Measurements from ENCODE around the gene TLE7. TPM values are rescaled to one million over a fixed set of nuclear protein-coding genes. Genes with fewer than 3 reads are reported as not detected.

TLE7 gene
- total RNA-seq, 2 donors from 2014 or later = 0.22 to 0.24 TPM

- peaks cover 16% of the 10 kb centered on the region for H3K27me3 Mint-ChIP-seq (ENCODE audit: insufficient read depth)
- no peaks in the 10 kb centered on the region for H3K36me3 ChIP-seq (ENCODE audit: control insufficient read depth, insufficient read depth, low read length)
- peaks cover 2% of the 10 kb centered on the region for H3K36me3 Mint-ChIP-seq (ENCODE audit: low read depth)
- no peak for DNase-seq
- H3K27ac Mint-ChIP-seq = no peak overlapping the region
- TF ChIP-seq CTCF (conservative IDR thresholded peaks at IDR 0.05) = no peak
- H3K4me1 ChIP-seq (ENCODE audit: control insufficient read depth, insufficient read depth, low read length) = peaks cover 11% of the 10 kb centered on the region
- H3K9ac ChIP-seq (ENCODE audit: extremely low read depth, low read length, poor library complexity, severe bottlenecking) = no peak overlapping the region
- peaks cover 19% of the 10 kb centered on the region for H3K9me3 Mint-ChIP-seq
- H3K4me3 ChIP-seq (ENCODE audit: low read length) = no peak overlapping the region
- peaks cover 19% of the 10 kb centered on the region for H3K9me3 ChIP-seq (ENCODE audit: control insufficient read depth, low read length)
- WGBS, 2 experiments (ENCODE audit: insufficient coverage in 1 of 2, insufficient read length in 1 of 2) = 89% methylated on average over 1 of the region's 1 CpG; no CpG with 5 or more reads in 1 of the 2 experiments
- H3K4me3 Mint-ChIP-seq = no peak overlapping the region
- H3K4me1 Mint-ChIP-seq = peaks cover 23% of the 10 kb centered on the region
- no peak overlapping the region for H3K27ac ChIP-seq (ENCODE audit: low read depth, low read length)
- H3K27me3 ChIP-seq (ENCODE audit: control insufficient read depth, insufficient read depth, low read length, poor library complexity, severe bottlenecking) = no peaks in the 10 kb centered on the region
Measured at GRCh38 chr16:71407731-71408130, 34.1 kb downstream of the TLE7 start.

- Histone ChIP-seq H3K27me3 (ENCODE audit: control insufficient read depth, insufficient read depth, low read length, poor library complexity, severe bottlenecking) (no peaks in the 10 kb centered on the region), H3K27ac (ENCODE audit: low read depth, low read length) (no peak overlapping the region), H3K9me3 (ENCODE audit: control insufficient read depth, low read length) (peaks cover 19% of the 10 kb centered on the region), H3K36me3 (ENCODE audit: control insufficient read depth, insufficient read depth, low read length) (no peaks in the 10 kb centered on the region), H3K9ac (ENCODE audit: extremely low read depth, low read length, poor library complexity, severe bottlenecking) (no peak overlapping the region), H3K4me3 (ENCODE audit: low read length) (no peak overlapping the region), H3K4me1 (ENCODE audit: control insufficient read depth, insufficient read depth, low read length) (peaks cover 11% of the 10 kb centered on the region)
- TF ChIP-seq CTCF (conservative IDR thresholded peaks at IDR 0.05) = no peak
- 81 to 85% methylated on average over 8 of the region's 8 CpGs for WGBS, 2 experiments (ENCODE audit: insufficient coverage in 1 of 2, insufficient read length in 1 of 2)
- H3K9me3 Mint-ChIP-seq = peaks cover 19% of the 10 kb centered on the region
- peaks cover 19% of the 10 kb centered on the region for H3K4me1 Mint-ChIP-seq
- H3K27ac Mint-ChIP-seq = no peak overlapping the region
- peaks cover 2% of the 10 kb centered on the region for H3K36me3 Mint-ChIP-seq (ENCODE audit: low read depth)
- no peak for DNase-seq
- H3K4me3 Mint-ChIP-seq = no peak overlapping the region
- H3K27me3 Mint-ChIP-seq (ENCODE audit: insufficient read depth) = peaks cover 16% of the 10 kb centered on the region
Measured at GRCh38 chr16:71406724-71407123, 35.1 kb downstream of the TLE7 start.

- Histone ChIP-seq H3K4me1 (ENCODE audit: control insufficient read depth, insufficient read depth, low read length) (peaks cover 11% of the 10 kb centered on the region), H3K9me3 (ENCODE audit: control insufficient read depth, low read length) (peaks cover 19% of the 10 kb centered on the region), H3K27ac (ENCODE audit: low read depth, low read length) (no peak overlapping the region), H3K36me3 (ENCODE audit: control insufficient read depth, insufficient read depth, low read length) (no peaks in the 10 kb centered on the region), H3K4me3 (ENCODE audit: low read length) (no peak overlapping the region), H3K27me3 (ENCODE audit: control insufficient read depth, insufficient read depth, low read length, poor library complexity, severe bottlenecking) (no peaks in the 10 kb centered on the region), H3K9ac (ENCODE audit: extremely low read depth, low read length, poor library complexity, severe bottlenecking) (no peak overlapping the region)
- peaks cover 19% of the 10 kb centered on the region for H3K4me1 Mint-ChIP-seq
- no peak for DNase-seq
- no peak for TF ChIP-seq CTCF (conservative IDR thresholded peaks at IDR 0.05)
- H3K36me3 Mint-ChIP-seq (ENCODE audit: low read depth) = peaks cover 2% of the 10 kb centered on the region
- no peak overlapping the region for H3K27ac Mint-ChIP-seq
- peaks cover 19% of the 10 kb centered on the region for H3K9me3 Mint-ChIP-seq
- peaks cover 16% of the 10 kb centered on the region for H3K27me3 Mint-ChIP-seq (ENCODE audit: insufficient read depth)
- WGBS, 2 experiments (ENCODE audit: insufficient coverage in 1 of 2, insufficient read length in 1 of 2) = 91 to 100% methylated on average over 4 to 5 of the region's 5 CpGs
- no peak overlapping the region for H3K4me3 Mint-ChIP-seq
Measured at GRCh38 chr16:71406316-71406715, 35.5 kb downstream of the TLE7 start.

Data from endodermal cell (in vitro differentiated cells).